ENCODE results near the gene MTX1. TPM values are rescaled to one million over a fixed set of nuclear protein-coding genes. Genes with fewer than 3 reads are reported as not detected.
"Not testable (repeated sequence)": the region's sequence is repeated elsewhere in the genome, so short reads cannot be mapped to it uniquely, and the experiment has no call there.

MTX1 gene
- total RNA-seq, 1 donor from 2014 or later = 38.8 TPM

DNA sequence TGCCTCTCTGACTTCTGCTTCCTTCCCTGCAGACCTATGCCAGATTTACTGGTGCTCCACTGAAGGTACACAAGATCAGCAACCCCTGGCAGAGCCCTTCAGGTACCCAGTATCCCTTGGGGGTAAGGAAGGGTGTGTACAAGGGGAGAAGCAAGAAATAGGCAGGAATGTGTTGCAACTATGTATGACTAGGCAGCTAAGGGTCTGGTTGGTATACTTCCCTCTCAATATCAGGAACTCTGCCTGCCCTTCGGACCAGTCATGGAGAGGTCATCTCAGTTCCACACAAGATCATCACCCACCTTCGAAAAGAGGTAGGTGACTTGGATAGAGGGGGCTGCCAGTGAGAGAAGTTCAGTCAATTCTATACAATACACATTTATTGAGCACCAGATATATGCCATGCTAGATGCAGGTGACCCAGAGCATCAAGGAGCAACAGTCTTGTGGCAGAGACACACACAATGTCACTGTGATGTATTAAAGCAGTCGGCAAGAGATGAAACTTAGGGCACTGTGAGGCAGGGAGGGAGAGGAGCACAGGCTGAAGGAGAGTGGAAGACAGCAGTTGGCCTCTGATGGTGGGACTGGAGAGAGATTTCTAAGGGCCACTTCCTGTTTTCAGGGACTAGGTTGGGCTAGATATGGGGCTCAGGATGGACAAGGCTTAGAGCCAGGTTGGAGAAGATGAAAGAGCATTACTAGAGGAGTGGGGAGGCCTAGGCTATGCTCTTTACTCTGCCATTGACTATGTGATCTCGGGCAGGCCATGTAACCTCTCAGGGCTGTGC, 2.0 kb downstream of the MTX1 start:
- TF ChIP-seq, protein P1, sequence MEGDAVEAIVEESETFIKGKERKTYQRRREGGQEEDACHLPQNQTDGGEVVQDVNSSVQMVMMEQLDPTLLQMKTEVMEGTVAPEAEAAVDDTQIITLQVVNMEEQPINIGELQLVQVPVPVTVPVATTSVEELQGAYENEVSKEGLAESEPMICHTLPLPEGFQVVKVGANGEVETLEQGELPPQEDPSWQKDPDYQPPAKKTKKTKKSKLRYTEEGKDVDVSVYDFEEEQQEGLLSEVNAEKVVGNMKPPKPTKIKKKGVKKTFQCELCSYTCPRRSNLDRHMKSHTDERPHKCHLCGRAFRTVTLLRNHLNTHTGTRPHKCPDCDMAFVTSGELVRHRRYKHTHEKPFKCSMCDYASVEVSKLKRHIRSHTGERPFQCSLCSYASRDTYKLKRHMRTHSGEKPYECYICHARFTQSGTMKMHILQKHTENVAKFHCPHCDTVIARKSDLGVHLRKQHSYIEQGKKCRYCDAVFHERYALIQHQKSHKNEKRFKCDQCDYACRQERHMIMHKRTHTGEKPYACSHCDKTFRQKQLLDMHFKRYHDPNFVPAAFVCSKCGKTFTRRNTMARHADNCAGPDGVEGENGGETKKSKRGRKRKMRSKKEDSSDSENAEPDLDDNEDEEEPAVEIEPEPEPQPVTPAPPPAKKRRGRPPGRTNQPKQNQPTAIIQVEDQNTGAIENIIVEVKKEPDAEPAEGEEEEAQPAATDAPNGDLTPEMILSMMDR (IDR thresholded peaks at IDR 0.05; ENCODE audit: unreplicated experiment) = no peak
- Mint-ChIP-seq H3K4me1 (ENCODE audit: unreplicated experiment) (peaks cover 35% of the 10 kb centered on the region), H3K36me3 (ENCODE audit: low read depth, unreplicated experiment) (peaks cover 15% of the 10 kb centered on the region), H3K4me3 (ENCODE audit: unreplicated experiment) (peak overlapping the region; percentile 96), H3K27ac (ENCODE audit: unreplicated experiment) (peak overlapping the region; percentile 38), H3K9me3 (ENCODE audit: unreplicated experiment) (no peaks in the 10 kb centered on the region), H3K27me3 (ENCODE audit: unreplicated experiment) (peaks cover 21% of the 10 kb centered on the region)
- no peak for DNase-seq (ENCODE audit: low spot score)

DNA sequence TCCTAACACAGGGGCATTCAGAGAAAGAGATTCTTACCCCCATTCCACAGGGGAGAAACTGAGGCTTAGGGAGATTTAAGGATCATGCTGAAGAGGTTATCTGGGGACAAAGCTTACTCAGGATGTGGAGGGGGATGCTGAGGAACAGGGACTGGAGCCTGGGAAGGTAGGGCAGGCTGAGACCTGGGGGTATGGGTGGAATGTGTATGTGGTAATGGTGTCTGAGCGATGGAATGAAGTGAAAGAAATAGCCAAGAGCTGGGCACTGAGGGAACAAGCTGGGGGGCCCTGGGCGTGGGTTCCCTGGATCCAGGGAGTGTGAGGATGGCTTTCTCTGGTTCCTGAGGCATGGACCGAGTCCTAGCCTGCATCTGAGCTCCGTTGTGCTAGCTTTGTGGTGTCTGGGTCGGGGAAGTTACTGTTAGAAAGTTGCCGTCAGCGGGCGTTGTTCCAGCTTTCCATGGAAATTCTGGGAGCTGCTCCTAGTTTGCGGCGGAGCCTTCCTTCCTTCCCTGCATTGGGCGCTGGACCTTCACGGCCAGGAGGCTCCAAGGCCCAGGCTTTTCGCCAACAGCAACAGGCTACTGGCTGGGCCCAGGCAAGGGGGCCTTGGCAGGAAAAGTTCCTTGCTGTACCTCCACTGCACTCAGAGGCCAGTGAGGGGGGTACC, 3.0 kb downstream of the MTX1 start:
- not testable (repeated sequence) for DNase-seq (ENCODE audit: low spot score); H3K27ac Mint-ChIP-seq (ENCODE audit: unreplicated experiment); H3K9me3 Mint-ChIP-seq (ENCODE audit: unreplicated experiment)
- Mint-ChIP-seq H3K27me3 (ENCODE audit: unreplicated experiment) (peaks cover 21% of the 10 kb centered on the region), H3K4me1 (ENCODE audit: unreplicated experiment) (peaks cover 35% of the 10 kb centered on the region), H3K4me3 (ENCODE audit: unreplicated experiment) (peak overlapping the region; percentile 65), H3K36me3 (ENCODE audit: low read depth, unreplicated experiment) (peaks cover 15% of the 10 kb centered on the region)

- not testable (repeated sequence) for H3K4me3 Mint-ChIP-seq (ENCODE audit: unreplicated experiment); H3K9me3 Mint-ChIP-seq (ENCODE audit: unreplicated experiment); H3K27ac Mint-ChIP-seq (ENCODE audit: unreplicated experiment); DNase-seq (ENCODE audit: low spot score)
- Mint-ChIP-seq H3K4me1 (ENCODE audit: unreplicated experiment) (peaks cover 31% of the 10 kb centered on the region), H3K36me3 (ENCODE audit: low read depth, unreplicated experiment) (peaks cover 15% of the 10 kb centered on the region), H3K27me3 (ENCODE audit: unreplicated experiment) (peaks cover 17% of the 10 kb centered on the region)
Measured at GRCh38 chr1:155212051-155212440, 3.6 kb downstream of the MTX1 start.

DNA sequence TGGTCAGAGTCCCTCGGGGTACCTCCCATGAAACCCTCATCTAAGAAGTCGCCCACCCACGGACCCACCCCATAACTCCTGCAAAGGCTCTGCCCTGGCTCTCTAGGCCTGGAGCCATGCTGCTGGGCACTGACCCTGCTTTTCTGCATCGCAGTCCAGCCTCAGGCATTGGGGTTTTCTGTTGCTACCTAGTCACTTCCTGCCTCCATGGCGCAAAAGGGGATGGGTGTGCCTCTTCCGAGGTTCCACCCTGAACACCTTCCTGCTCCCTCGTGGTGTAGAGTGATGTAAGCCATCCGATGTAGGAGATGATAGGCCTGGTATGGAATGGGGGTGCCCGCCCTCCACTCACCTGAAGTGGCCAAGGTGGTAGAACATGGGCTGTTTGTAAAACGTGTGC, 6.2 kb downstream of the MTX1 start:
- not testable (repeated sequence) for H3K27me3 Mint-ChIP-seq (ENCODE audit: unreplicated experiment); H3K36me3 Mint-ChIP-seq (ENCODE audit: low read depth, unreplicated experiment); DNase-seq (ENCODE audit: low spot score); H3K27ac Mint-ChIP-seq (ENCODE audit: unreplicated experiment); H3K9me3 Mint-ChIP-seq (ENCODE audit: unreplicated experiment)
- peak overlapping the region; percentile 43 for H3K4me3 Mint-ChIP-seq (ENCODE audit: unreplicated experiment)
- H3K4me1 Mint-ChIP-seq (ENCODE audit: unreplicated experiment) = peaks cover 25% of the 10 kb centered on the region

GRCh38 chr1:155218854-155219591, 10.5 kb downstream of the MTX1 start:
- H3K27ac Mint-ChIP-seq (ENCODE audit: unreplicated experiment) = peak overlapping the region; percentile 80
- peaks cover 8% of the 10 kb centered on the region for H3K27me3 Mint-ChIP-seq (ENCODE audit: unreplicated experiment)
- H3K4me3 Mint-ChIP-seq (ENCODE audit: unreplicated experiment) = no peak overlapping the region
- H3K4me1 Mint-ChIP-seq (ENCODE audit: unreplicated experiment) = peaks cover 30% of the 10 kb centered on the region
- H3K9me3 Mint-ChIP-seq (ENCODE audit: unreplicated experiment) = no peaks in the 10 kb centered on the region
- DNase-seq (ENCODE audit: low spot score) = peak; percentile 20
- H3K36me3 Mint-ChIP-seq (ENCODE audit: low read depth, unreplicated experiment) = peaks cover 6% of the 10 kb centered on the region
- TF ChIP-seq, protein P1 (IDR thresholded peaks at IDR 0.05; ENCODE audit: unreplicated experiment) = no peak

GRCh38 chr1:155219592-155220031, 11.1 kb downstream of the MTX1 start:
- Mint-ChIP-seq H3K27ac (ENCODE audit: unreplicated experiment) (peak overlapping the region; percentile 91), H3K4me1 (ENCODE audit: unreplicated experiment) (peaks cover 30% of the 10 kb centered on the region), H3K27me3 (ENCODE audit: unreplicated experiment) (peaks cover 8% of the 10 kb centered on the region), H3K36me3 (ENCODE audit: low read depth, unreplicated experiment) (peaks cover 6% of the 10 kb centered on the region), H3K4me3 (ENCODE audit: unreplicated experiment) (no peak overlapping the region), H3K9me3 (ENCODE audit: unreplicated experiment) (no peaks in the 10 kb centered on the region)
- TF ChIP-seq, protein P1 (IDR thresholded peaks at IDR 0.05; ENCODE audit: unreplicated experiment) = no peak
- DNase-seq (ENCODE audit: low spot score) = no peak

DNA sequence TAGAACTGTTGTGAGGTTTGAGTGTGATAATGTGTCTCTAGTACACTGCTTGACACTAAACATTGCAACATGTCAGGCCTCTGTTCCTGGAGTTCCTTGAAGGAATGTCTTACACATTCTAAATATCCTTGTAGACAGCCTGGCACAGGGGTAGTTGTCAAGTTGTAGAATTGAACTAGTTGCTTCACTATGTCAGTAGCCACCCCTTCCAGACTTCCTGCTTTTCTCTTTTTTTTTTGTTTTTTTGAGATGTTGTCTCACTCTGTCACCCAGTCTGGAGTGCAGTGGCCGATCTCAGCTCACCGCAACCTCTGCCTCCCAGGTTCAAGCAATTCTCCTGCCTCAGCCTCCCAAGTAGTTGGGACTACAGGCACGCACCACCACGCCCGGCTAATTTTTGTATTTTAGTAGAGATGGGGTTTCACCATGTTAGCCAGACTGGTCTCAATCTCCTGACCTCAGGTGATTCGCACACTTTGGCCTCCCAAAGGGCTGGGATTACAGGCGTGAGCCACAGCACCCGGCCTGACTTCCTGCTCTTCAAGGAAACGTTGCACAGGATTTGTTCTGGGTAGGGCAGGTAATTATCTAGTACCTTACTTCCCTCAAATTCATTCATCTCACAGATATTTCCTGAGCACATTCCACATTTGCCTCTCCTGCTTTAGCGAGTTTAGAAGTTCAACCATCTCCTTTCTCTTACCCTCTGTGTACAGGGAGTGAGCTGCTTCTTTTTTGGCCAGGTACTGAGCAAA, 11.9 kb downstream of the MTX1 start:
- not testable (repeated sequence) for H3K36me3 Mint-ChIP-seq (ENCODE audit: low read depth, unreplicated experiment); DNase-seq (ENCODE audit: low spot score); H3K4me3 Mint-ChIP-seq (ENCODE audit: unreplicated experiment); H3K9me3 Mint-ChIP-seq (ENCODE audit: unreplicated experiment); H3K27me3 Mint-ChIP-seq (ENCODE audit: unreplicated experiment)
- peak overlapping the region; percentile 91 for H3K27ac Mint-ChIP-seq (ENCODE audit: unreplicated experiment)
- H3K4me1 Mint-ChIP-seq (ENCODE audit: unreplicated experiment) = peaks cover 26% of the 10 kb centered on the region
